HS-5 (cell line): ENCODE results near the gene FES.
"Not testable (repeated sequence)": the region's sequence is repeated elsewhere in the genome, so short reads cannot be mapped to it uniquely, and the experiment has no call there.

Source experiments
- DNase-seq: peaks from one replicate; pipeline ENCODE4 v3.0.0-alpha.2; 2012; ENCODE audit warnings: low read depth

The FES gene

GRCh38 chr15:90883976-90884718, at the start of gene FES:
FES (plus strand) TSS chr15:90884504; CDS start chr15:90885046, 542 bp downstream.
- DNase-seq = no peak

GRCh38 chr15:90834626-90835025, 49.7 kb upstream of the FES start:
- no peak for DNase-seq

GRCh38 chr15:90836296-90836871, 47.9 kb upstream of the FES start:
- DNase-seq = no peak

GRCh38 chr15:90837094-90837493, 47.2 kb upstream of the FES start:
- no peak for DNase-seq

GRCh38 chr15:90838139-90838538, 46.2 kb upstream of the FES start:
- DNase-seq = no peak

GRCh38 chr15:90838544-90838943, 45.8 kb upstream of the FES start:
- no peak for DNase-seq

- DNase-seq = no peak
Observed at GRCh38 chr15:90839187-90840071, 44.9 kb upstream of the FES start.

GRCh38 chr15:90840157-90840855, 44.0 kb upstream of the FES start:
- no peak for DNase-seq

- DNase-seq = no peak
Observed at GRCh38 chr15:90840954-90841353, 43.4 kb upstream of the FES start.

- DNase-seq = no peak
Observed at GRCh38 chr15:90844696-90845095, 39.6 kb upstream of the FES start.

- peak; percentile 69 for DNase-seq
Observed at GRCh38 chr15:90845201-90845949, 38.9 kb upstream of the FES start.

GRCh38 chr15:90849424-90849823, 34.9 kb upstream of the FES start:
- DNase-seq = not testable (repeated sequence)

GRCh38 chr15:90851114-90851513, 33.2 kb upstream of the FES start:
- DNase-seq = no peak

- no peak for DNase-seq
Observed at GRCh38 chr15:90851940-90852339, 32.4 kb upstream of the FES start.

GRCh38 chr15:90855139-90855538, 29.2 kb upstream of the FES start:
- no peak for DNase-seq

- no peak for DNase-seq
Observed at GRCh38 chr15:90857337-90857736, 27.0 kb upstream of the FES start.

GRCh38 chr15:90857883-90858443, 26.3 kb upstream of the FES start:
- no peak for DNase-seq

GRCh38 chr15:90859234-90860131, 24.8 kb upstream of the FES start:
- no peak for DNase-seq

- no peak for DNase-seq
Observed at GRCh38 chr15:90860450-90860849, 23.9 kb upstream of the FES start.
